GM23338 (cell line): Measurements from ENCODE around the gene RHOH. TPM values are rescaled to one million over a fixed set of nuclear protein-coding genes. Genes with fewer than 3 reads are reported as not detected.

Experiments
- ATAC-seq: fragments of 200-7000 bp; cut with Tn5 transposase; 3 replicates; pipeline ENCODE4 v1.9.1; 2020
- DNase-seq: peaks from one replicate; pipeline ENCODE4 v3.0.0-alpha.2; 2015; ENCODE audit warnings: low spot score
- H2AFZ ChIP-seq: fragments of 200-600 bp; sonication (generic); 2 replicates; pipeline ENCODE4 v1.8.0; 2016; ENCODE audit warnings: antibody characterized with exemption, mild to moderate bottlenecking, moderate library complexity
- H3F3A ChIP-seq: fragments of 200-600 bp; sonication (generic); replicated peaks from 2 replicates; pipeline ENCODE4 v1.8.0; 2017; ENCODE audit warnings: antibody characterized with exemption, mixed run types, low read depth
- H3K27ac ChIP-seq: fragments of 200-600 bp; sonication (generic); 2 replicates; pipeline ENCODE4 v1.6.1; 2016; ENCODE audit warnings: low read depth
- H3K27me3 ChIP-seq: fragments of 200-600 bp; sonication (generic); 2 replicates; pipeline ENCODE4 v1.8.0; 2016; ENCODE audit warnings: mild to moderate bottlenecking, mixed run types, moderate library complexity; ENCODE audit not compliant: insufficient read depth
- H3K36me3 ChIP-seq: fragments of 200-600 bp; sonication (generic); 2 replicates; pipeline ENCODE4 v1.8.0; 2016; ENCODE audit warnings: mild to moderate bottlenecking; ENCODE audit not compliant: insufficient read depth
- H3K4me1 ChIP-seq: fragments of 200-600 bp; sonication (generic); 2 replicates; pipeline ENCODE4 v1.8.0; 2016; ENCODE audit warnings: mild to moderate bottlenecking, moderate library complexity; ENCODE audit not compliant: insufficient read depth
- H3K4me2 ChIP-seq: fragments of 200-600 bp; sonication (generic); 2 replicates; pipeline ENCODE4 v1.7.1; 2017; ENCODE audit warnings: mixed run types
- H3K4me3 ChIP-seq: fragments of 200-600 bp; sonication (generic); 2 replicates; pipeline ENCODE4 v1.6.1; 2016; ENCODE audit warnings: mixed run types
- H3K79me2 ChIP-seq: fragments of 200-600 bp; sonication (generic); replicated peaks from 2 replicates; pipeline ENCODE4 v1.8.0; 2017; ENCODE audit warnings: mild to moderate bottlenecking; ENCODE audit not compliant: insufficient read depth
- H3K9me2 ChIP-seq: fragments of 200-600 bp; sonication (generic); 2 replicates; pipeline ENCODE4 v1.8.0; 2017; ENCODE audit not compliant: insufficient read depth
- H4K20me1 ChIP-seq: fragments of 200-600 bp; sonication (generic); replicated peaks from 2 replicates; pipeline ENCODE4 v1.8.0; 2017; ENCODE audit warnings: mild to moderate bottlenecking; ENCODE audit not compliant: insufficient read depth
- H3K27ac Mint-ChIP-seq: 2 replicates; pipeline ENCODE4 v1.8.0; 2020; ENCODE audit warnings: inconsistent platforms, mild to moderate bottlenecking, moderate library complexity, mixed read lengths
- H3K27me3 Mint-ChIP-seq: 3 replicates; pipeline ENCODE4 v1.8.0; 2022; ENCODE audit warnings: low read depth, mild to moderate bottlenecking, moderate library complexity, mixed read lengths, inconsistent platforms; ENCODE audit not compliant: insufficient read depth, poor library complexity
- H3K36me3 Mint-ChIP-seq: 3 replicates; pipeline ENCODE4 v1.8.0; 2021; ENCODE audit warnings: low read depth, mild to moderate bottlenecking, inconsistent platforms, moderate library complexity, mixed read lengths
- H3K4me1 Mint-ChIP-seq: 3 replicates; pipeline ENCODE4 v1.8.0; 2020; ENCODE audit warnings: mild to moderate bottlenecking, inconsistent platforms, mixed read lengths
- H3K4me3 Mint-ChIP-seq: 3 replicates; pipeline ENCODE4 v1.8.0; 2021; ENCODE audit warnings: moderate library complexity, mild to moderate bottlenecking, inconsistent platforms, mixed read lengths
- H3K9me3 Mint-ChIP-seq: 3 replicates; pipeline ENCODE4 v1.8.0; 2020; ENCODE audit warnings: moderate library complexity, mild to moderate bottlenecking, inconsistent platforms, mixed read lengths
- EZH2phosphoT487 ChIP-seq: fragments of 200-600 bp; sonication (generic); IDR thresholded peaks from one replicate; pipeline ENCODE4 v1.8.1; 2018; ENCODE audit warnings: antibody characterized with exemption; ENCODE audit not compliant: unreplicated experiment
- NANOG ChIP-seq: IDR thresholded peaks from 2 replicates; pipeline ENCODE4 v1.6.1; 2016; ENCODE audit warnings: antibody characterized with exemption, borderline replicate concordance
- POLR2AphosphoS5 ChIP-seq: IDR thresholded peaks from 2 replicates; pipeline ENCODE4 v1.6.1; 2016; ENCODE audit warnings: antibody characterized with exemption, low read depth
- ZNF331 ChIP-seq: fragments of 250-450 bp; sonication (Bioruptor Pico); IDR thresholded peaks from 2 replicates; pipeline ENCODE4 v1.5.0; 2020; ENCODE audit warnings: low read depth, mild to moderate bottlenecking, moderate library complexity
- polyA plus RNA-seq: library from polyadenylated mRNA; unstranded; fragments of >200 nt; fragmentation: Nextera tagmentation; extraction: Ambion mirVana; gene quantifications from 2 replicates; pipeline ENCODE4 v1.2.1, GENCODE V29; 2016
- total RNA-seq: library from RNA; depleted of rRNA; stranded (reverse); fragments of >200 nt; shearing (Covaris generic); gene quantifications from 2 replicates; pipeline ENCODE4 v1.2.3, GENCODE V29; 2014
- TF ChIP-seq, protein P1 (sequence below): fragments of 250-450 bp; sonication (Bioruptor Pico); IDR thresholded peaks from 2 replicates; pipeline ENCODE4 v1.5.0; 2020; ENCODE audit warnings: mild to moderate bottlenecking, moderate library complexity
- TF ChIP-seq, protein P2 (sequence below): IDR thresholded peaks from one replicate; pipeline ENCODE4 v1.6.1; 2018; ENCODE audit warnings: antibody characterized with exemption; ENCODE audit not compliant: unreplicated experiment
- TF ChIP-seq, protein P3 (sequence below): IDR thresholded peaks from 2 replicates; pipeline ENCODE4 v1.6.1; 2016; ENCODE audit warnings: antibody characterized with exemption

RHOH gene
- total and polyA plus RNA-seq, 2 experiments from 2014 or later = 2.2 to 3.7 TPM

DNA sequence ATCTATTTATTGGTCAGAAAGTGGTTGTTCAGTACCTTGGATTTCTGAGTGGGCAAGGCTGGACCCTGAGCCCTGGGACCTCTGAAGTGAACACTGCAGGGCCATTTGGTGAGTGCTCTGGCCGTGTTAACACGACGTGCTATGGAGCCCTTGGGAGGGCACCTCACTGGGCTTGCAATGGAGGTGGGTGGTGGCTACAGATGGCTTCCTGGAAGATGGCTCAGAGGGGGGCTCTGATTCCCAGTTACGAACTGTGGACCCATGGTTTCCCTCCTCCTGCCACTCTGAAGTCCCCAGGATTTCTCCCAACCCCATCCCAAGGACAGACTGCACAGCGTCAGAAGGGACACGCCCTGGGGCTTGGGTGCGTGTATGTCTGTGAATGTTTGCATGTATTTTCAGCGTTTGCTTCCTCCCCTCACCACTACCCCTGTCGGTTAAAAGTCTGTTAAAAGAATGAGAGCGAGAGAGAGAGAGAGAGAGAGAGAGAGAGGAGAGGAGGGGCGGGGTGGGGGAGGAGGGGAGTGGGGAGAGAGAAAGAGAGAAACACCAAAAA, 3.7 kb upstream of the RHOH start (continued):
- TF ChIP-seq, protein P1, sequence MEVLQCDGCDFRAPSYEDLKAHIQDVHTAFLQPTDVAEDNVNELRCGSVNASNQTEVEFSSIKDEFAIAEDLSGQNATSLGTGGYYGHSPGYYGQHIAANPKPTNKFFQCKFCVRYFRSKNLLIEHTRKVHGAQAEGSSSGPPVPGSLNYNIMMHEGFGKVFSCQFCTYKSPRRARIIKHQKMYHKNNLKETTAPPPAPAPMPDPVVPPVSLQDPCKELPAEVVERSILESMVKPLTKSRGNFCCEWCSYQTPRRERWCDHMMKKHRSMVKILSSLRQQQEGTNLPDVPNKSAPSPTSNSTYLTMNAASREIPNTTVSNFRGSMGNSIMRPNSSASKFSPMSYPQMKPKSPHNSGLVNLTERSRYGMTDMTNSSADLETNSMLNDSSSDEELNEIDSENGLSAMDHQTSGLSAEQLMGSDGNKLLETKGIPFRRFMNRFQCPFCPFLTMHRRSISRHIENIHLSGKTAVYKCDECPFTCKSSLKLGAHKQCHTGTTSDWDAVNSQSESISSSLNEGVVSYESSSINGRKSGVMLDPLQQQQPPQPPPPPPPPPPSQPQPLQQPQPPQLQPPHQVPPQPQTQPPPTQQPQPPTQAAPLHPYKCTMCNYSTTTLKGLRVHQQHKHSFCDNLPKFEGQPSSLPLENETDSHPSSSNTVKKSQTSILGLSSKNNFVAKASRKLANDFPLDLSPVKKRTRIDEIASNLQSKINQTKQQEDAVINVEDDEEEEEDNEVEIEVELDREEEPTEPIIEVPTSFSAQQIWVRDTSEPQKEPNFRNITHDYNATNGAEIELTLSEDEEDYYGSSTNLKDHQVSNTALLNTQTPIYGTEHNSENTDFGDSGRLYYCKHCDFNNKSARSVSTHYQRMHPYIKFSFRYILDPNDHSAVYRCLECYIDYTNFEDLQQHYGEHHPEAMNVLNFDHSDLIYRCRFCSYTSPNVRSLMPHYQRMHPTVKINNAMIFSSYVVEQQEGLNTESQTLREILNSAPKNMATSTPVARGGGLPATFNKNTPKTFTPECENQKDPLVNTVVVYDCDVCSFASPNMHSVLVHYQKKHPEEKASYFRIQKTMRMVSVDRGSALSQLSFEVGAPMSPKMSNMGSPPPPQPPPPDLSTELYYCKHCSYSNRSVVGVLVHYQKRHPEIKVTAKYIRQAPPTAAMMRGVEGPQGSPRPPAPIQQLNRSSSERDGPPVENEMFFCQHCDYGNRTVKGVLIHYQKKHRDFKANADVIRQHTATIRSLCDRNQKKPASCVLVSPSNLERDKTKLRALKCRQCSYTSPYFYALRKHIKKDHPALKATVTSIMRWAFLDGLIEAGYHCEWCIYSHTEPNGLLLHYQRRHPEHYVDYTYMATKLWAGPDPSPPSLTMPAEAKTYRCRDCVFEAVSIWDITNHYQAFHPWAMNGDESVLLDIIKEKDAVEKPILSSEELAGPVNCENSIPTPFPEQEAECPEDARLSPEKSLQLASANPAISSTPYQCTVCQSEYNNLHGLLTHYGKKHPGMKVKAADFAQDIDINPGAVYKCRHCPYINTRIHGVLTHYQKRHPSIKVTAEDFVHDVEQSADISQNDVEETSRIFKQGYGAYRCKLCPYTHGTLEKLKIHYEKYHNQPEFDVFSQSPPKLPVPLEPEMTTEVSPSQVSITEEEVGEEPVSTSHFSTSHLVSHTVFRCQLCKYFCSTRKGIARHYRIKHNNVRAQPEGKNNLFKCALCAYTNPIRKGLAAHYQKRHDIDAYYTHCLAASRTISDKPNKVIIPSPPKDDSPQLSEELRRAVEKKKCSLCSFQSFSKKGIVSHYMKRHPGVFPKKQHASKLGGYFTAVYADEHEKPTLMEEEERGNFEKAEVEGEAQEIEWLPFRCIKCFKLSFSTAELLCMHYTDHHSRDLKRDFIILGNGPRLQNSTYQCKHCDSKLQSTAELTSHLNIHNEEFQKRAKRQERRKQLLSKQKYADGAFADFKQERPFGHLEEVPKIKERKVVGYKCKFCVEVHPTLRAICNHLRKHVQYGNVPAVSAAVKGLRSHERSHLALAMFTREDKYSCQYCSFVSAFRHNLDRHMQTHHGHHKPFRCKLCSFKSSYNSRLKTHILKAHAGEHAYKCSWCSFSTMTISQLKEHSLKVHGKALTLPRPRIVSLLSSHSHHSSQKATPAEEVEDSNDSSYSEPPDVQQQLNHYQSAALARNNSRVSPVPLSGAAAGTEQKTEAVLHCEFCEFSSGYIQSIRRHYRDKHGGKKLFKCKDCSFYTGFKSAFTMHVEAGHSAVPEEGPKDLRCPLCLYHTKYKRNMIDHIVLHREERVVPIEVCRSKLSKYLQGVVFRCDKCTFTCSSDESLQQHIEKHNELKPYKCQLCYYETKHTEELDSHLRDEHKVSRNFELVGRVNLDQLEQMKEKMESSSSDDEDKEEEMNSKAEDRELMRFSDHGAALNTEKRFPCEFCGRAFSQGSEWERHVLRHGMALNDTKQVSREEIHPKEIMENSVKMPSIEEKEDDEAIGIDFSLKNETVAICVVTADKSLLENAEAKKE (CRISPR knock-in tag) = no peak

DNA sequence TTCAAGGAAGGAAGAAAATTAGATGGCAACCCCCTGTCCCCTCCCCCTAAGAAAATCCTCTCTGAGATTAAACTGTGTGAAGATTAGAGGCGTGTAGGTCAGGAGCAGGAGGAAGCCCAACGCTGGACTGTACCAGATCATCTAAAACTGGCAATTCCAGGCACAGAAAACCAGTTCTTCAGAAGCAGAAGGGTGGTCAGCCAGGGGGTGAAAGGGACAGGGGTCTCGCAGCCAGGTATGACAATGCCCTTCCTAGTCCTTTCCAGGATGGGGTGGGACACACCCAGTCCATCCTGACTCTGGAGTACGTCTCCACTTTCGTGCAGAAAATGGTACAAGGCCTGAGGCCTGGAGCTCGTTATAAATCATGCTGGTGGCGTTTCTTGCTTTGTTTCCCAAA, 3.3 kb upstream of the RHOH start:
- Mint-ChIP-seq H3K27ac (no peak overlapping the region), H3K9me3 (no peaks in the 10 kb centered on the region), H3K4me1 (peaks cover 74% of the 10 kb centered on the region), H3K27me3 (peaks cover 1% of the 10 kb centered on the region), H3K4me3 (no peak overlapping the region), H3K36me3 (no peaks in the 10 kb centered on the region)
- H4K20me1 ChIP-seq = no peaks in the 10 kb centered on the region
- H2AFZ ChIP-seq = peak overlapping the region; percentile 70
- DNase-seq = no peak
- no peak overlapping the region for H3K4me2 ChIP-seq
- no peaks in the 10 kb centered on the region for H3F3A ChIP-seq
- H3K79me2 ChIP-seq = no peaks in the 10 kb centered on the region
- H3K36me3 ChIP-seq = no peaks in the 10 kb centered on the region
- no peak overlapping the region for H3K4me3 ChIP-seq
- H3K4me1 ChIP-seq = peaks cover 57% of the 10 kb centered on the region
- no peak overlapping the region for H3K27ac ChIP-seq
- ATAC-seq = no peak
- no peaks in the 10 kb centered on the region for H3K9me2 ChIP-seq
- H3K27me3 ChIP-seq = no peaks in the 10 kb centered on the region
- TF ChIP-seq ZNF331 (CRISPR knock-in tag) (no peak), NANOG (no peak), EZH2phosphoT487 (no peak), POLR2AphosphoS5 (no peak)
- TF ChIP-seq, protein P2, sequence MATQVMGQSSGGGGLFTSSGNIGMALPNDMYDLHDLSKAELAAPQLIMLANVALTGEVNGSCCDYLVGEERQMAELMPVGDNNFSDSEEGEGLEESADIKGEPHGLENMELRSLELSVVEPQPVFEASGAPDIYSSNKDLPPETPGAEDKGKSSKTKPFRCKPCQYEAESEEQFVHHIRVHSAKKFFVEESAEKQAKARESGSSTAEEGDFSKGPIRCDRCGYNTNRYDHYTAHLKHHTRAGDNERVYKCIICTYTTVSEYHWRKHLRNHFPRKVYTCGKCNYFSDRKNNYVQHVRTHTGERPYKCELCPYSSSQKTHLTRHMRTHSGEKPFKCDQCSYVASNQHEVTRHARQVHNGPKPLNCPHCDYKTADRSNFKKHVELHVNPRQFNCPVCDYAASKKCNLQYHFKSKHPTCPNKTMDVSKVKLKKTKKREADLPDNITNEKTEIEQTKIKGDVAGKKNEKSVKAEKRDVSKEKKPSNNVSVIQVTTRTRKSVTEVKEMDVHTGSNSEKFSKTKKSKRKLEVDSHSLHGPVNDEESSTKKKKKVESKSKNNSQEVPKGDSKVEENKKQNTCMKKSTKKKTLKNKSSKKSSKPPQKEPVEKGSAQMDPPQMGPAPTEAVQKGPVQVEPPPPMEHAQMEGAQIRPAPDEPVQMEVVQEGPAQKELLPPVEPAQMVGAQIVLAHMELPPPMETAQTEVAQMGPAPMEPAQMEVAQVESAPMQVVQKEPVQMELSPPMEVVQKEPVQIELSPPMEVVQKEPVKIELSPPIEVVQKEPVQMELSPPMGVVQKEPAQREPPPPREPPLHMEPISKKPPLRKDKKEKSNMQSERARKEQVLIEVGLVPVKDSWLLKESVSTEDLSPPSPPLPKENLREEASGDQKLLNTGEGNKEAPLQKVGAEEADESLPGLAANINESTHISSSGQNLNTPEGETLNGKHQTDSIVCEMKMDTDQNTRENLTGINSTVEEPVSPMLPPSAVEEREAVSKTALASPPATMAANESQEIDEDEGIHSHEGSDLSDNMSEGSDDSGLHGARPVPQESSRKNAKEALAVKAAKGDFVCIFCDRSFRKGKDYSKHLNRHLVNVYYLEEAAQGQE = no peak
- TF ChIP-seq, protein P3, sequence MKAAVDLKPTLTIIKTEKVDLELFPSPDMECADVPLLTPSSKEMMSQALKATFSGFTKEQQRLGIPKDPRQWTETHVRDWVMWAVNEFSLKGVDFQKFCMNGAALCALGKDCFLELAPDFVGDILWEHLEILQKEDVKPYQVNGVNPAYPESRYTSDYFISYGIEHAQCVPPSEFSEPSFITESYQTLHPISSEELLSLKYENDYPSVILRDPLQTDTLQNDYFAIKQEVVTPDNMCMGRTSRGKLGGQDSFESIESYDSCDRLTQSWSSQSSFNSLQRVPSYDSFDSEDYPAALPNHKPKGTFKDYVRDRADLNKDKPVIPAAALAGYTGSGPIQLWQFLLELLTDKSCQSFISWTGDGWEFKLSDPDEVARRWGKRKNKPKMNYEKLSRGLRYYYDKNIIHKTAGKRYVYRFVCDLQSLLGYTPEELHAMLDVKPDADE = no peak
